IPS-18c (cell line): Measurements from ENCODE around the gene AMBRA1.
"Not testable (repeated sequence)": the region's sequence is repeated elsewhere in the genome, so short reads cannot be mapped to it uniquely, and the experiment has no call there.

ENCODE experiments used
- H3K4me3 ChIP-seq: 2 replicates; pipeline ENCODE4 v1.7.0; 2013; ENCODE audit warnings: low read depth, mild to moderate bottlenecking, low read length, moderate library complexity; ENCODE audit not compliant: insufficient read depth
- H3K9me3 ChIP-seq: one replicate; pipeline ENCODE4 v1.6.1; 2013; ENCODE audit warnings: mild to moderate bottlenecking, low read length, moderate library complexity; ENCODE audit not compliant: control insufficient read depth, insufficient read depth

Gene AMBRA1

DNA sequence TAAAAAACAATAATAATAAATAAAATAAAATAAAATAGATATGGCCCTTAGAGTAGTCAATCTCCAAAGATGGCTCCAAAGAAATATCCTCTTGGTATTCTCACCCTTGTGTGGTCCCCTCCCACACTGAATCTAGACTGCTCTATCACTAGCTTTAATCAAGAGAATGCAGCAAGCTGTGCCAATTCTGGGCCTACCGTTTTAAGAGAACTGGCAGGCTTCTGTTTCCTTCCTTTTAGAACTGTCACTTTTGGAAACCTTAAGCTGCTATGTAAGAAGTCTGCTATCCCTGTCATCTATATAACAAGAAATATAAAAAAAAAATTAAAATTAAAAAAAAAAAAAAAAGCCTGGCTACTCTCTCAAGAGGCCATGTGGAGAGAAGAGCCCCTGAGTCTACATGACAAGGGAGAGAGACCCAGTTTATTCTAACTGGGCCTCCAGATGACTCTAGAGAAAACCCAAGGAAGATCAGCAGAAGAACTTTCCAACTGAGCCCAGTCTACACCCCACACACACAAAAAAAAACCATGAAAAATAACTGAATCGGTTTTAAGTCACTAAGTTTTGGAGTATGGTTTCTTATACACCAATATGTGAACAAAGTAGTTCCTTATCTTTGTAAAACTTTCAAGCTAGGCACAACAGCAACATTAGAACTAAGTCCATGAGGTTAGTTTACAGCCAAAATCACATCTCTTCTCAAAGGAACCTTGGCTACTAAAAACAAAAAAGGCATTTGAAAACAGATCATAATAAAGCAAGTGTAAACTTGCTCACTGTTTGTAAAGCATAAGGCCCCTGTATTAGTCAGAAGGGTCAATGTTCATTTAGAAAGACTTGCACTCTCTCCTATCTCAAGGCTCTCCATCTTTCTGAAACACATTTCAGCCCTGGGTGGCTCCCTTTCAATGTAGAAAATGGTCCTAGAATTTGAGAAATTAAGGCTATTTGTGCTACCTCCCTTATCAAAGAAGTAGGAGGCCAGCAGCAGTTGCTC is 67.3 kb downstream of the AMBRA1 start:
- Histone ChIP-seq H3K4me3 (no peak overlapping the region), H3K9me3 (no peaks in the 10 kb centered on the region)

DNA sequence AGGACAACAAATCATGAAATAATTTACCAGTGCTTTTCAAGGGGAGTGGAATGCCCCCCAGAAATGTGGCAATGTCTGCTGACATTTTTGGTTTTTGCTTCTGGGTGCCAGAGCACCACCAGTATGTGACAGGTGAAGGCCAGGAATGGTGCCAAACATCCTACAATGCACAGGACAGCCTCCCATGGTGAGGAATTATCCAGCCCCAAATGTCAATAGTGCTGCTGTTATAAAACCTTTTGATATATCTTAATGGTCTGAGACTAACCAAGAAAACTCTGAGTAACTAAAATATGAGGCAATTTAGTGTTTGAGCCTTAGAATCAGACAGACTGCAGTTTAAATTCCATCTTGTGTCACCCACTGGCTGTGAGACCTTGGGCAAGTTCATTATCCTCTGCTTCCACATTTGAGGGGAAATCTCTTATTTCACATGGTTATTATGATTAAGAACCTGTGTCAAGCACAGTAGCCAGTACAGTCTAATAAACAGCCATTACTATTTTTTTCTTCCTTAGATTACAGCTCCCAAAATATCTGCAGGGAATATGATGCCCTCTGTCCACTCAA is 69.5 kb downstream of the AMBRA1 start:
- H3K9me3 ChIP-seq, result no peaks in the 10 kb centered on the region
- no peak overlapping the region for H3K4me3 ChIP-seq

GRCh38 chr11:46523290-46523689 is 70.5 kb downstream of the AMBRA1 start:
- Histone ChIP-seq H3K9me3 (no peaks in the 10 kb centered on the region), H3K4me3 (no peak overlapping the region)

GRCh38 chr11:46522682-46523281 is 71.0 kb downstream of the AMBRA1 start:
- Histone ChIP-seq H3K9me3 (no peaks in the 10 kb centered on the region), H3K4me3 (no peak overlapping the region)

DNA sequence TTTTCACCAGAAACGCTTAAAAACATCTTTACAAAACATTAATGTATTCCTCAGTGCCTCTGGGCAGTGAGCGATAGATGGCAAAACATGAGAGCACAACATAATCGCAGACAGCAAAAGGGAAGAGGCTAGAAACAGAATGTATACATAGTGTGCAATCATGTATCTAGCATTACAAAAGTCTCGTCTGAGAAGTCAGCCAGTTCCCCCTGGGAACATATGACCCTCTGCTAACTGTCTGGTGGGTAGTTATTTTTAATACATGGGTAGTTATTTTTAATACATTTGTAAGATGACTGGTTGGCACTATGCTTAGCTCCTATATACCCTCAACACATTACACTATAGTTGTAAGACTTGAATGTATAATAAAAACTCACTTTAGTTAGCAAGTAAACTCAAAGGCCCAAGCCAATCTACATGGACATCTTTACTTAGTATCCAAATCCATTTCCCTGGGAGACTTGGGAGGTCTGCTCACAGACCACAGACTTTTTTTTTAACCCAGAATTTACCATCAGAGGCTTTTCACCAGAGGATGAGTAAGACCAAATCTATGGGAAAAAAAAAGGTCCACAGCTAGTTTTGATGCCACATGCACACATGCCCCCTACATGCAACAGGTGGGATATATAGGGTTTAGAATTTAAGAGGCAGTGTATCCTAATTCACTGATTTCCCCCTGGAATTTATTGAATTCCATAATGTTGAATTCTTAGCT is 71.7 kb downstream of the AMBRA1 start:
- Histone ChIP-seq H3K9me3 (no peaks in the 10 kb centered on the region), H3K4me3 (no peak overlapping the region)

- H3K9me3 ChIP-seq, result no peaks in the 10 kb centered on the region
- no peak overlapping the region for H3K4me3 ChIP-seq
Measured at GRCh38 chr11:46520971-46521745, 72.7 kb downstream of the AMBRA1 start.

DNA sequence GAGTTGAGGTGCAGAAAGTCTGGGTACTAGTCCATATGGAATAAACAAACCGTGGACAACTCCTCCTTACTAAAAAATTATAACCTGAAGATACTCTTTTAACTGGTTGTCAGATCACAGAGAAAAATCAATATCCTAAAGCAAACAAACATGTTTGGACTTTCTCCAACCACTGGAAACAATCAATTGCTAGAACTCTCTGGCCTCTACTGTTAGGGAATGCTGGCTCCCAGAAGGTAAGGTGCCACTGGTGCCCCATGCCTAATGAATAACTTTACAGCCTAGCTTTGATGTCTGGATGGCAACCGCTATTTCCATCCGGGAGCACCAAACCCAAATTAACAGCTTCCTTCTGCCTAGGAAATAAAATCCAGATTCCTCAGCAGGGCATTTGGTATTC is 74.5 kb downstream of the AMBRA1 start:
- no peak overlapping the region for H3K4me3 ChIP-seq

DNA sequence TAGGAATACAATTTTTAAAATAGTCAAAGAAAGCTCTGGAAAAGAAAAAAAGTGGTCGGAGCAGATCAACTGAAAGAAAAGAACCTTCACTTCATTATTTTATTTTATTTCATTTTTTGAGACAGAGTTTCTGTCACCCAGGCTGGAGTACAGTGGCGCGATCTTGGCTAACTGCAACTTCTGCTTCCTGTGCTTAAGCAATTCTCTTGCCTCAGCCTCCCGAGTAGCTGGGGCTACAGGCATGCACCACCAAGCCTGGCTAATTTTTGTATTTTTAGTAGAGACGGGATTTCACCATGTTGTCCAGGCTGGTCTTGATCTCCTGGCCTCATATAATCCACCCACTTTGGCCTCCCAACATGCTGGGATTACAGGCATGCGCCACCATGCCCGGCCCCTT is 74.9 kb downstream of the AMBRA1 start:
- H3K4me3 ChIP-seq, H3K9me3 ChIP-seq: not testable (repeated sequence)

More for the DNA sequence above, 74.5 kb downstream of the AMBRA1 start:
- no peaks in the 10 kb centered on the region for H3K9me3 ChIP-seq

GRCh38 chr11:46514370-46514769 is 79.5 kb downstream of the AMBRA1 start:
- Histone ChIP-seq H3K9me3 (no peaks in the 10 kb centered on the region), H3K4me3 (no peak overlapping the region)

GRCh38 chr11:46513934-46514342 is 79.9 kb downstream of the AMBRA1 start:
- H3K9me3 ChIP-seq, result no peaks in the 10 kb centered on the region
- H3K4me3 ChIP-seq, result no peak overlapping the region

DNA sequence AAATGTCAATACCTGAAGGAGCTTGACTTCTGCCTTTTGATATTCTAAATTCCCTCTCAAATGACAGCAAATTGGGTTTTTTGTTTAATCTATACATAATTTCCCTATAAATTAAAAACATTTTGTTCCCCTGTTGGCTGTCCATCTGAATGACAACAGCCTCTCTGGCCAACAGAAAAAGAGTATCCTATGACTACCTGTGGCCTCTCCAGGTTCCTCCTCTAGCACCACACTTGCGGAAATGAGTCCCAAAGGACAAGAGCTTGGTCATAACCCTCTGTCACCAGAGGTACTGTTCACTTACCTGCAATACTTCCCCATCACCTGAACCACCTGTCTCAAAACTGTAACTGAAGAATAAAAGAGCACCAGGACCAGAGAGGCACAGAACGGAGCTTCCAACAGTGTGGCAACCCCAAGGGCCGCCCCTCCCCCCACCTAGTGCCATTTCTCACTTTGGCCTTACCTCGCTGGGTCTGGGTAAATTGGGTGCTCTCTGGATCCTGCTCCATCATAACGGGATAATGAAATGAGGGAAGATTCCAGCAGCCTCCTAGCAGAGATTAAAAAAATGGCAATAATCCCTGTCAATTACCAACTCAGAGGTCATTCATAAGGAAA is 81.5 kb downstream of the AMBRA1 start:
- Histone ChIP-seq H3K9me3 (no peaks in the 10 kb centered on the region), H3K4me3 (no peak overlapping the region)

DNA sequence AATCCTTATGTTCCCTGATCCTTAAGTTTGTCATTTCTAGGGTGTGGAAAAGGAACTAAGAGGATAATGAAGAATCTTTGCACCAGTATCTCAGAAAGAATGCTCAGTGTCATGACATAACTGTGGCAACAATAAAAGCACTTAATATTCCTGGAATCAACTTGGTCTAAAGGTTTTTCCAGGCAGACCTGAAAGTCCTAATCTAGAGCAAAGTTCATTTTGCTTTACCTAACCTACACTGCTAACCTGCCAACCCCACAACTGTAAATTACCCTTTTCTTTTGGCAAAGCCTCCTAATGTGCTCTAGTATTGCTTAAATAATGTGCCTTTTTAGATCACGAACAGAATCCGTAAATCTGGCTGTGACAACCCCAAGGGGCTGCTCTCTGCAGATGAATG is 82.5 kb downstream of the AMBRA1 start:
- no peaks in the 10 kb centered on the region for H3K9me3 ChIP-seq
- no peak overlapping the region for H3K4me3 ChIP-seq

DNA sequence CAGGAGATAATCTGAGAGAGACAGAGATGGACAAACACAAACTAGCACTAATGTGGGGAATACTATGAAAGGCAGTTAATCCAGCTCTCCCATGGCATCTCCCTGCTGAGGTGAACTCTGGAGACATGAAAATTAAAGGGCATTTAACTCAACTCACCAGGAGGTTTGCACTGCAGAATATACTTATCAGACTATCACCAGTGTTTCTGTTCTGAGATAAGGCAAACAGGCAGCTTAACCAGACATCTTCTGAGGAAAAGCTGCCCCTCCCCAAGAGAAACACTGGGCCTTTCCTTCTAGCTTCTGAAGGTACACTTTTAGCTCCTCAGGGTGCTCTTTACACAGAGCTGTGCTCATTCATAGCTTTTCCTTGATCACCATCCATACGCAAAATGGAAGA is 85.5 kb downstream of the AMBRA1 start:
- no peak overlapping the region for H3K4me3 ChIP-seq
- H3K9me3 ChIP-seq, result no peaks in the 10 kb centered on the region

DNA sequence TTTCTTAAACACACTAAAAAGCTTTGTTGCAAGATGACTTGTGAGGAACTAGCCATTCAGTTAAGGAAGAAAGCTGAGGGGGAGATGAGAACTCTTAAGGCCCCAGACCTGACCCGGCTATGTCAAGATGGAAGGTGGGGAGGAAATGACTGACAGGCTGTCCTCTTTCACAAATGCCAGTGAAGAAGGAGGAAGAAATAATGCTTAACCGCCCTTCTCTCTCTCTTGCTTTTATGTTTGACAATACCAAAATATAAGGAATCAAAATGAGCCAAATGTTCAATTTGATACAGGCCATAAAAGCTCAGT is 87.4 kb downstream of the AMBRA1 start:
- Histone ChIP-seq H3K4me3 (no peak overlapping the region), H3K9me3 (no peaks in the 10 kb centered on the region)

DNA sequence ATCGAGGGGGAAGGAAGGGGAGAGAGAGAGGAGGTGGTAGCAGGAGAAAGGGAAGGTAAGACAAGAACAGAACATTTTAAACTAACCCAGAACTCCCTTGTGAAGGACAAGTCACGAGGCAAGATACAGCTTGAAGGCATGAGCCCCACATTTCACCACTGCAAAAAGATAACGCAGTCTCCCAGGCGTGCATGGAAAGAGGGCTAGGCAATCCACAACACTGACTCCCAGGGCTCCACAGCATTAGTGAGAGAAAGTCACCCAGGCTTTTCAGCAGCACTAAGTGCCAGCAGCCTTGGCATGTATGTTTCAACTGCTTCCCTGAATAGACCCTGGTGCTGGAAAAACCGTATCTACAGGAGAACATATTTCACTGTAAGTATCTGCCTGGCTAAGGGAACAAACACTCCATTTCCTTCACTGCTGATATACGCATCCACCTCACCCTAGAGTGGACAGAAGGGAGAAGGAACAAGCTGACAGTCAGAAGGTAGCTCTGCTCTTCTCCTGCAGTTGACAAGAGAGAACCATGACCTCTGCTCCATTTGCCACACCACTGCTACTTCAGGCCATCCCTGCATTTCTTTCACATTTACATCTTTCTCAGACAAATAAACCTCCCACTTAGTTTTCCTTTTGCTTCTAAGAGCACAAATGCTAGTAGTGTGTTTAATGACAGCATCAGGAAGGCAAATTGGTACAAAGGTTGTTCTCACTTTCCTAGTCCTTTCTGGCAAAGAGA is 87.9 kb downstream of the AMBRA1 start:
- H3K9me3 ChIP-seq, result no peaks in the 10 kb centered on the region
- no peak overlapping the region for H3K4me3 ChIP-seq
